ENCODE measurements around the gene DHCR7.

The DHCR7 gene, protein sequence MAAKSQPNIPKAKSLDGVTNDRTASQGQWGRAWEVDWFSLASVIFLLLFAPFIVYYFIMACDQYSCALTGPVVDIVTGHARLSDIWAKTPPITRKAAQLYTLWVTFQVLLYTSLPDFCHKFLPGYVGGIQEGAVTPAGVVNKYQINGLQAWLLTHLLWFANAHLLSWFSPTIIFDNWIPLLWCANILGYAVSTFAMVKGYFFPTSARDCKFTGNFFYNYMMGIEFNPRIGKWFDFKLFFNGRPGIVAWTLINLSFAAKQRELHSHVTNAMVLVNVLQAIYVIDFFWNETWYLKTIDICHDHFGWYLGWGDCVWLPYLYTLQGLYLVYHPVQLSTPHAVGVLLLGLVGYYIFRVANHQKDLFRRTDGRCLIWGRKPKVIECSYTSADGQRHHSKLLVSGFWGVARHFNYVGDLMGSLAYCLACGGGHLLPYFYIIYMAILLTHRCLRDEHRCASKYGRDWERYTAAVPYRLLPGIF

DNA sequence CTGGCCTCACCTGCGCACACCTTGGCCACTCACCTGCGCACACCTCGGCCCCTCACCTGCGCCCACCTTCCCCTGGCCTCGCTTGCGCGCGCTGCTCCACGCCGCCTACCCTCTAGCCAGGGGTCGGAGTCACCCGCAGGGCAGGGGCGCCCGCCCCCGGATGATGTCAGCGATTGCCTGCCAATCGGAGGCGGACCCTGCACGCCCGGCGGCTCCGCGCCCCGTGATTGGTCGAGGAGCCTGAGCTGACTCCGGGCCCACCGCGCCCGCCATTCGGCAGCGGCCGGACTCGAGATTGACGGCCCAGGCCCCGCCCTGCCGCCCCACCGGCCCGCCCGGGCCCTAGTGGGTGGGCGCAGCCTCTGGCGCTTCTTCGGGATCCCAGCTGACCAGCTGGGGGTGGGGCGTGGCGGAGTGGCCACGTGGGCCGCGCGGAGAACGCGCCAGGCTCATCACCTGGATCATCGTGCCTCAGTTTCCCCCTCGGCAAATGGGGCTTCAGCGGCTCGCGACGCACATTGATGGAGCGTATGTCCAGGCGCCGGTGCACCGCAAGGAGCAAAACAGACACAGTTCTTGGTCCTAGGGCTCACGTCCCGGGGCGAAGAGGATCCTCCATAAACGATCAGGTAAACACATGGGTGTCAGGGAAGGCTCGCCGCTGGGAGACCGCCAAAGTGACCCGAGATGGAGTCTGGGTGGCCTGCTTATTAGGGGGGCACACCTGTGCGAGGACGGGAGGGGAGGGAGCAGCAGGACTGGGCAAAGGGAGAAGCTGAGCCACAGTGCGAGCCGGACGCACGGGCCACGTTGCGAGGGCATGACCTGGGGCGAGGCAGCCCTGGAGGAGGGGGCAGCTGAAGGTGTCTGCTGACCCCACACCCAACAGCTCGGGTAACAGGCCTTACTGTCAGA lies at the start of gene DHCR7:
DHCR7 (minus strand) TSS at position 137 of the 915 bp plus-strand sequence. CDS start 3,441 bp downstream, outside the sequence.
- DNase-seq, result peak; percentile 92

DNA sequence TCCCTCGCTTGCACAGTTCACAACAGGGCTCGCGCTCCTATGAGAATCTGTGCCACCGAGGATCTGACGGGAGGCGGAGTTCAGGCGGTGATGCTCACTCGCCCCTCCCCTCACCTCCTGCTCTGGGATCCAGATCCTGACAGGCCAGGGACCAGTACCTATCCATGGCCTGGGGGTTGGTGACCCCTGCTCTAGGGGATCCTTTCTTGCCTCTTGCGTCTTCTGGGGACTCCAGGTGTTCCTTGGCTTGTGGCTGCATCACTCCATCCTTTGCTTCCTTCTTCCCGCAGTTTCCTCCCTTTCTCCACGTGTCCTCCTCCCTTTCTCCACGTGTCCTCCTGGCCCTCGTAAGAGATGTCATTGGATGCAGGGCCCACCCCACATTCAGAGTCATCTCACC lies 48.2 kb upstream of the DHCR7 start:
- DNase-seq, result no peak

DNA sequence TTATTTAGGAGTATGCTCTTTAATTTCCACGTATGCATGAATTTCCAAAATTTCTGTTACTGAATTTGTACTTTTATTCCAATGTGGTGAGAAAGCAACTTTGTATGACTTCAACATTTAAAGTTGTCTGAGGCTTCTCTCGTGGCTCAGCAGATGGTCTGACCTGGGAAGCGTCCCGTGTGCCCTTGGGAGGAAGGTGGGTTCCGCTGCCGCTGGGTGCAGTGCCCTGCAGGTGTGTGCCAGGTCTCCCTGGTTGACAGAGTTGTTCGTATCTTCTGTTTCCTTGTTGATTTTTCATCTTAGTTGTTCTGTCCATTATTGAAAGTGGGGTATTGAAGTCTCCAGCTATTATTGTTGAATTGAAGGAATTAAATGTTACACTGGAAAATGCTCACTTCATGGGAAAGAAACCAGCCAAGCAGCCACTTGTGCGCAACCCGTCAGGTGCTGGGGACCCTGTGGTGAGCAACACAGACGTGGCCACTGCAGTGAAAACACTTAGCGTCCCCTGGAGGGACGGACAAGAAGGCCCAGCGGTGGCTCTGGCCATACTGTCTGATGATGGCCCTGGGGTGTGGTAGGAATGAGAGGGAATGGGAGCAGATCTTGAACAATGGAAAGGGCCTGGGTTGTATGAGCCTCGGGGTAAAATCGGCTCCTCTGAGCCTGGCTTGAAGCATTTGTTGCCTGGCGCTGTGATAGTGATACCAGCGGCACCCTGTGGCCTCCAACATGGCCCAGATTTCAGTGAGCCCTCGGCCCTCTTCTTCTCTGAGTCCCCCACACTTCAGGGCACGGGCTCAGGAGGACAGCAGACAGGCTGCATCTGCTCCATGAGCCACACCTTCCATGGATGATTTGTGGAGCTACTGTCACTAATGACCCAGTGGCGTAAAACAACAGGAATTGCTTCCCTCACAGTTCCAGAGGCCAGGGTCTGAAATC lies 47.4 kb upstream of the DHCR7 start:
- DNase-seq, result peak; percentile 1

DNA sequence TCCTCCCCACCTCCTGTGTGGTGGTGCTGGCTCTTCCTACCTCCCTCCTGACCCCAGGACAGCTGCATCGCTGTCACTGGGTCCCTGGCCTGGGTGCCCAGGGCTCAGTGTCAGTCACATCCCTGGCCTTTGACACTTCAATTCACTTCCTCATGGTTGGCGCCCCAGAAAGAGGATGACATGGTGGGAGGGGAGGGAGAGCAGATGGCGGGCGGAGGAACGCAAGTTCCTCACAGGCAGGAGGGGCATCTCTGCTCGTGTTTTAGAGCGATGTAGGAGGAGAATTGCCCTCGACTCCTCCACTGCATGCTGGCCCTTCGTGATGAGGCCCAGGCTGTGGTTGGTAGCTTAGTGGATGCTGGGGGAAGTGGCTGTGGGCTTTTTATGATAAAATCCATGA lies 43.7 kb upstream of the DHCR7 start:
- DNase-seq, result no peak

DNA sequence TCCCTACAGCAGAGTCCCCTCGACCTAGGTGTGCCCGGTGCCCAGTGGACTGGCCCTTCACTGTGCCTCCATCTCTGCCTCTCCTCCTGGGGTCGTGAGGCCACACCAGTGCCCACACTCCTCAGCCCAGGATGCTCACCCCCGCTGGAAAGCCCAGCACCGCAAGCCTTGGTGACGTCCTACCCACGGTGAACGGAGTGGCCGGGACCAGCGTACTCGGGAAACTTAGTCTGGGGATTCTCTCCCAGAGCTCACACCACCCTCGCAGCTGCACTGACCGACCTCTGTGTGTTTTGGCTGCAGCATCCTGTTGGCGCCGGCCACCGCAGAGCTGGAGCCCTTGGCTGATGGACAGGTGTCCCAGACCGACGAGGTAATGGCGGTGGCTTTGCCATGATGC lies 43.3 kb upstream of the DHCR7 start:
- DNase-seq, result peak; percentile 7

DNA sequence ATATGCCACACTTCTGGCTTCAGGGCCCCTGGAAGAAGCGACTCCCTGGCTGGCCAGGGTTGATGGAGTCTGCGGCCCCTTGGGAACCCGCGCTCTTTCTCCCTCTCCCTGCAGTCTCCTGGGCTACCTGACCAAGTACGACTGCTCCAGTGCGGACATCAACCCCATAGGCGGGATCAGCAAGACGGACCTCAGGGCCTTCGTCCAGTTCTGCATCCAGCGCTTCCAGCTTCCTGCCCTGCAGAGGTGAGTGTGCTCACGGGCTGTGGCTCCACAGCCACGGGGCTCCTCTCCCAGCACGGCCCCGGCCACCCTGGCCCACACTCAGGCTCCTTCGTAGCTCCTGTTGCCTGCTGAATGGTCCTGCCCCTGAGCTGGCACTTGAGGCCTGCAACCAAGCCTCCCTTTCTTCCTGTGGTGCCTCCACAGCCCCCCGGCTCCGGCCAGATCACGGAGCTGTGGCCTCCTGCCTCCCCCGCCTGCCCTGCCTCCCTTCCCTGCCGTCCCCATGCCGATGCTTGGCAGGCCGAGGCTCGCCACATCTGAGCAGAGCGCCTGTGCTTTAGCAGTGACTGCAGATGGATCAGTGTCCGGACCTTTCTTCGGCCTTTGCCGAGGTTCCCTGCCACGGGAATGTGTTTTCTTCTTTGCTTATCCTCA lies 42.7 kb upstream of the DHCR7 start:
- DNase-seq, result peak; percentile 13

DNA sequence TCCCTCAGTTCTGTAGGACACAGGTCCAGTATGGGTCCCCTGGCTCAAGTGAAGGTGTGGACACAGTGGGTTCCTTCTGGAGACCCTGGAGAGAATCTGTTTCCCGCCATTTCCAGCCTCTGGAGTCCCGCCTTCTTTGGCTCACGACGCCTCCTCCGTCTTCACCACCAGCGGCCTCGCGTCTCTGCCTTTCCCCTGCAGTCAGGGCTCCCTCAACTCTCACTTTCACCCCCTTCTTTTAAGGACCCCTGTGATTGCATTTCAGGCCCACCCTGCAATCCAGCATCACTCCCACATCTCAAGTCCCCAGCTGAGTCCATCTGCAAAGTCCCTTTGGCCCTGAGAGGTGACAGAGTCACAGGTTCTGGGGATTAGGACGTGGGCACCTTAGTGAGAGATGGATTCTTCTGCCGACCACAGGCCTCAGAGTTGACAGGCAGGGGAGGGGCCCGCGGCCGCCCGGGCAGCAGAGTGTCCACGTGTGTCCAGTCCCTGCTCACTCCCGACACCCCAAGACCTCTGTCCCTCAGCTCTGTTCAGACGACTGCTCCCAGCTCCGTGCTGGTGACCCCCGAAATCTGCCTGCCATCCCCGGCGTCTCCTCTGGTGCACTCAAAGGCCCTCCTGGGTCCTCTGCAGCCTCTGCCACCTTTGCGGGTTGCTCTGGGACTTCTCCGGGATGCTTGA lies 42.0 kb upstream of the DHCR7 start:
- DNase-seq, result peak; percentile 6

DNA sequence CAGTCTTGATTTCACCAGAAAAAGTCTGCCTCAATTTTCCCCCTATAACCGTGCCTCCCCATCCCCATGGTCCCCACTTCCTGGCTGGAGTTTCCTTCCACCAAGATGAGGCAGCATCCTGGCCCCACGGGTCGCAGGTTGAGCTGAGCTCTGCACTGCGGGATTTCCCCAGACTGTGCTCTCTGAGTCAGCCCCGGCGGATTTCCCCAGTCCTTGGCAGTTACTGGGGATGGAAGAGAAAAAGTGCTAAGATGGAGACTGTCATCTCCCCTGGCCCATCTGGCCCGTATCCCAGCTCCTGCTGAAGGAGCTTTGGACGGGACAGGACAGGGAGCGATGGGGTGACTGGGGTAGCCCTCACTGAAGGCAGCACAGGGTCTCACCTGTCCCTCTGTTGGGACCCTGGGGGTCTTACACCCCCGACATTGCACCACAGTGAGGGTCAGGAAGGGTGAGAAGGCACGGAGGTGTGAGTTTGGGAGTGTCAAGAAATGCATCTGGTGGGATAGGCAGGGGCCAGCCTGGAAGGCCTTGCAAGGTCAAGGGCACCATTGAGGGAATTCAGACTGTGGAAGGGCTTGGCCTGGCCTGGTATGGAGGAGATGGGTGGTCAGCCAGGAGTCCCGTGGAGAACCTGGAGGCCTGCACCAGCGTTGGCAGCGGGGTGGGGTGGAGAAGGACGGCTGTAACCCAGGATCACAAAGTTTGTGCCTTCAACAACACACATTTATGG lies 41.3 kb upstream of the DHCR7 start:
- DNase-seq, result peak; percentile 13

DNA sequence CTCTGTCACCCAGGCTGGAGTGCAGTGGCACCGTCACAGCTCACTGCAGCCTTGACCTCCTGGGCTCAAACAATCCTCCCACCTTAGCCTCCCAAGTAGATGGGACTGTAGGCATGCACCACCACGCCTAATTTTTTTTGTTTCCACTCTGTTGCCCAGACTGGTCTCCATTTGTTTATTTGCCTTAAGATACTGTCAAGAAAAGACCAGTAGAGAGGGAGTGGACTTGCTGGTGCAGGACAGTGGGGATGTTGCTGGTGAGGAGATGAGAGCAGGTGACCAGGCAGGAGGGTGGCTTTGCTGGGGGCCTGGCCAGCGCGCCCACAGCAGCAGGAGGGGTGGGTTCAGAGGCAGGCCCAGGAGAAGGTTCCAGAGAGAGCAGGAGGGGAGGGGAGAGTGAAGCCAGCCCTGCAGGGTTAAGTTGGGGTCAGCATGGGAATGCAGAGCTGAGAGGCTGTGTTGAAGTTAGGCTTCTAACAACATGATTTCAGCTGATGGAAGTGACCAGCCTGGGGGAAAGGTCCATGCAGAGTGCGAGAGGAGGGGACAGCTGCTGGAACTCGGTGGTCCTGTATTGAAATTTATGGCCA lies 40.6 kb upstream of the DHCR7 start:
- peak; percentile 5 for DNase-seq

DNA sequence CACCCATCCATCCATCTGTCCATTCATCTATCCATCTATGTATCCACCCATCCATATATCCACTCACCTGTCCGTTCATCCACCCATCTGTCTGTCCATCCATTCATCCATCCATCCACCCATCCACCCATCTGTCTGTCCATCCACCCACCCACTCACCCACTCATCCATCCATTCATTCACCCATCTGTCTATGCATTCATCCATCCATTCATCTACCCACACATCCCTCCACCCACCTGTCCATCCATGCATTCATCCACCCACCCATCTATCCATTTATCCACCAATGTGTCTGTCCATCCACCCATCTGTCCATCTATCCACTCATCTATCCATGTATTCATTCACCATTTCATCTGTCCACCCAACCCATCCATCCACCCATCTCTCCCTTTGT lies 38.1 kb upstream of the DHCR7 start:
- DNase-seq, result no peak

DNA sequence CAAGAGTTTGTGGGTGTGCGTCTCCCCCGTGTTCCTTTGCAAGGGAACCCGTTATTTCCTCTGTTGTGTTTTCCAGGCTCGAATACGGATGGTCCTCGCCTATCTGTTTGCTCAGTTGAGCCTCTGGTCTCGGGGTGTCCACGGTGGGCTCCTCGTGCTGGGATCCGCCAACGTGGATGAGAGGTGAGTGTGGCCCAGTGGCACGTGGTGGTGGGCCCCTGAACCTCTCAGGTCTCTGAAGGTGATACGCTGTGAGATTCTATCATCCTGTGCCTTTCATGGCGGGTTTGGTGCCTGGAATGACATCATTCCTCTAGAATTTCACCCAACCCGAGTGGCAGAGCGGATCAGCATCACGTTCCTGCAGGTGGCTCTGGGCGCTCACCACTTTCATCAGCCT lies 37.3 kb upstream of the DHCR7 start:
- no peak for DNase-seq

DNA sequence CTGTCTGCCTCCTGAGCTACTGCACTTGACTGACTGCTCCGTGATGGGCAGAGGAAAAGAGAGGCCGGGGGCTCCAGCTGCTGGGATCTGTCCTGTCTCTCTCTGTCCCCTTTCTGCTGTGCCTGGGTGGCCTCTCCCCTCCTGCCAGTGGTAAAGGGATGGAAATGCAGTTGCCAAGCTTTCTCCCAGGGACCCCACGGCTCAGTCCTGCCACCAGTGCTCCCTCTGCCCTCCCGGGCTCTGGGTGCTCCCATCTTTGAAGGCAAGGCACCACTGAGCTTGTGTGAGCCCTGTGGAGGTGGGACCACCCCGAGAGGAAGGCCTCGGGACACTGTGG lies 36.8 kb upstream of the DHCR7 start:
- no peak for DNase-seq

DNA sequence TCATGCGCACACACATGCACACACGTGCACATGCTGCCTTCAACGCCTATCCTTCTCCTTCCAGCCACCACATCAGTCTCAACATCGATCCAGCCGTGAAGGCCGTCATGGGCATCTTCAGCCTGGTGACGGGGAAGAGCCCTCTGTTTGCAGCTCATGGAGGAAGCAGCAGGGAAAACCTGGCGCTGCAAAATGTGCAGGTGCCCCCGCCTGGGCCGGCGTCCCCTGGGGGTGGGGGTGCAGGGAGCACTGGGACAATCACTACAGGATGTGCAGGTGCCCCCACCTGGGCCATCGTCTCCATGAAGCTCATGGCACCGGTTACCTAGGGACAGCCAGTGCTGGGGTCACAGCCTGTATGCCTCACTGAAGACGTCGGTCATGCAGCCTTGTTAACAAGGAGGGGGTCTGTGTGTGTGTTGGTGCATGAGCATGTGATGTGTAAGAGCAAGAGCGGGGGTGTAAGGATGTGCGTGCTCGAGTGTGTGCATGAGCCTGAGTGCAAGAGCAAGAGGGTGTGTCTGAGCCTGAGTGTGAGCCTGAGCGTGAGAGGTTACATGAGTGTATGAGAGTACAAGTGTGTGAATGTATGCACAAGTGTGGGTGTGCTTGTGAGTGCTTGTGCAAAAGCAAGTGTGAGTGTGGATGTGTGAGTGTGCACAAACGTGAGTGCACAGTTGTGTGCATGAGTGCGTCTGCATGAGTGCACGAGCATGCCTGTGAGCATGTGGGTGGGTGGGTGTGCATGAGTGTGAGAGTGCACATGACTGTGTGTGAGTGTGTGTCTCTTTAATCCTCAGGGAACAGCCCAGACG lies 36.3 kb upstream of the DHCR7 start:
- DNase-seq, result peak; percentile 12

DNA sequence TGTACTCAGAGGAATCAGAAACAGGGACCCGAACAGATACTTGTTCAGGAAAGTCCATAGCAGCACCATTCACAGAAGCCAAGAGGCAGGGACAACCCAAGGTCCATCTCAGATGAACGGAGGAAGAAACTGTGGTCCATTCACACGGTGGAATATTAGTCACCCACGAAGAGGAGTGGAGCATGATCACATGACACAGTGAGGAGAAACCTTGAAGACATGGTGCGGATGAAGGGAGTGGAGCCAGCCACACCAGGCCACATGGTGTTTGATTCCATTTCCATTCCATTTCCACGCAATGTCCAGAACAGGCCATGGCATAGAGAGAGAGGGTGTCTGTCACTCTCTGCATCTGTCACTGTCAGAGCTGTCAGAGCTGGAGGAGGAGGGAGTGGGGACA lies 35.5 kb upstream of the DHCR7 start:
- no peak for DNase-seq

DNA sequence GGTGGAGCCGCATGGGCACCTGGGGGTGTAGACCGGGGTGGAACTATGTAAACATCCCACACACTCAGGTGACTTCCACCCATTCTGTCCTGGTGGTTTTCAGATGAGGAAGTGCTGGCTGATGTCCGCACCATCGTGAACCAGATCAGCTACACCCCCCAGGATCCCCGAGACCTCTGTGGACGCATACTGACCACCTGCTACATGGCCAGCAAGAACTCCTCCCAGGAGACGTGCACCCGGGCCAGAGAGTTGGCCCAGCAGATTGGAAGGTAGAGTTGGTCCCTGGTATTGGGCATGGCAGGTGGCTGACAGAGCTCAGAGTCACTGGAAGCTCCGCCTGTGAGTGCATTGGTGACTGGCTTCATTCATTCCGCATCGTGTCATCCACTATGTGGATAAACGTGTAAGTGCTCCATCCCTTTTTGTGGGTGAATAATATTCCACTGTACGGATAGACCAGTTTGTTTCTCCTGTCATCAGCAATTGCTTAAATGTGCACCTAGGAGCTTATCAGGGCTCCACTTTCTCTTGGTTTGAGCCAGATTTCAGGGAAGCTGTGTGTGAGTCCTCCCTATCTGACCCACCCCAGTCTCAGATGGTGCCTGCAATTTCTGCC lies 34.7 kb upstream of the DHCR7 start:
- no peak for DNase-seq

DNA sequence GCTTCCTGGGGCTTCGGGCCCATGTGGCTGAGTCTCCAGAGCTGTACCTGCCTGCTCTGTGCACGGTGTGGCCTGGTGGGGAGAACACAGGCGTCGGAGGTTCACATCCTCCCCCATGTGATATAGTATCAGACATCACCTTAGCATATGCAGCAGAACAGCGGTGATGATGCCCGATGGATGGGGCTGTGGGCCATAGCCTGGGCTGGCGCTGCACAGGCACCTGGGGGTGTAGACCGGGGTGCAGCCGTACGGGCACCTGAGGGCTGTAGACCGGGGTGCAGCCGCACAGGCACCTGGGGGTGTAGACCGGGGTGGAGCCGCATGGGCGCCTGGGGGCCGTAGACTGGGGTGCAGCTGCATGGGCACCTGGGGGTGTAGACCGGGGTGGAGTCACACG lies 34.0 kb upstream of the DHCR7 start:
- no peak for DNase-seq

DNA sequence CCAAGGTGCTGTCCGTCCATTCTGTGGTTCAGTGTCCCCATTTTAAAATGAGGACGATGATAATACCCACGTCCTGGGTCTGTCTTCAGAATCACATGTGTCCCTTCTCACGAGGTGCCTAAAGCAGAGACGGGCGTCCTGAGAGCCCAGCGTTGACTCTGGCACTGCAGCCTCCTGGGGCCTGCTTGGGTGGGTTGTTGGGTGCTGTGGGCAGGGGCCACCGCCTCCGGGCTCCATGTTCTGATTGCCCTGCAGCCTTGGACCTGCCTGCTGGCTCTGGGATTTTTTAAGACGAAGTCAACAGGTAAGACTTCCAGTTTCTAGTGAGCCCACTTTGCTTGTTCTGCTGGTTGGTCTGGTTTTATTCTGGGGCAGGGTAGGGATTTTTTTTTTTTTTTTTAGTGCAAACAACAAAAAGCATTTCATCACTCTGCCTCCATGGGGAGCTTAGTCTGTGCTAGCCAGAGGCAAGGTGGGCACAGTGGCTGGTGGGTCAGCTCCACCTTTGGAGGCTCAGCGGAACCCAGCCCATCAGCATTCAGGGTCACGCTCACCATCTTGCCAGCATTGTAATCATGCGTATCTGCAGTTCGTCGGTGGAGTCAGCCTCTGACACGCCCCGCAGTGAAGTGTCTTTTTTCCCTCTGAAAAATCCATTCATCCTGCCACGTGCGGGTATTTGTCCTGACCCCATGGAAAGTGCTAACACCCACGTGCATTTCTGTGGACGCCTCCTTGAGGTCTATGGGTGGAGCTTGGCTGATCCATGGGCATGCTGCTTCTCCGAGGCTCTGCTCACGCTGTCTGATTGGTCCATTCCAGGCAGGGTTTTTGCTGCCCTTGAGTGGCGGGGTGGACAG lies 33.1 kb upstream of the DHCR7 start:
- no peak for DNase-seq

DNA sequence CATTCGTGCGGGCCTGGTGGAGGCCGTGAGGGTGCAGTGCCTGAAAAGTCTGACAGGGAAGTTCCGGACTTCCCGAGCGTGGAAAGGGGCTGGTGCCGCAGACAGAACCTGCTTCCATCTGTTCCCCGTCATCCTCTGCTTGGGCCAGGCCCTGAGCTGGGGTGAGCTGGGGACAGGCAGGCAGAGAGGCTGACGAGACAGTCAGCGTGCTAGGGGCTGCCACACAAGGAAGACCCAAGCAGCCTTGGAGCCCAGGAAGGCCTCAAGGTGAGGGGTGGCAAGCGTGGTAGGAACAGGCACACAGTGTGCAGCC lies 30.3 kb upstream of the DHCR7 start:
- no peak for DNase-seq

Data from activated T-cell treated with anti-CD3 and anti-CD28 coated beads, Interleukin-2, amount 50 U/mL, for 1 hour (primary cell).